Lower leg skin (tissue), 3 donors: ENCODE measurements around the gene CYTH3.

Source experiments
- CTCF ChIP-seq, 3 donors: fragments of 450-650 bp; IDR thresholded peaks; one replicate each; pipeline ENCODE4 v1.5.1; 2016; ENCODE audit warnings: antibody characterized with exemption in 3 of 3, mild to moderate bottlenecking in 3 of 3, moderate library complexity in 2 of 3
- POLR2A ChIP-seq, 2 donors: fragments of 450-650 bp; IDR thresholded peaks; one replicate each; pipeline ENCODE4 v1.6.1; 2016 to 2017; ENCODE audit warnings: antibody characterized with exemption in 2 of 2, mild to moderate bottlenecking in 1 of 2, moderate library complexity in 1 of 2

- no peak for TF ChIP-seq POLR2A (IDR thresholded peaks at IDR 0.05)
- no peak for TF ChIP-seq CTCF (IDR thresholded peaks at IDR 0.05)
Observed at GRCh38 chr7:6246251-6246917, 26.0 kb downstream of the CYTH3 start.
